ENCODE data around the gene KCNJ9. TPM values are rescaled to one million over a fixed set of nuclear protein-coding genes. Genes with fewer than 3 reads are reported as not detected.

KCNJ9 gene
- total RNA-seq, 2 donors from 2014 or later, result 0.08 TPM; not detected in 1

GRCh38 chr1:160086456-160086892 is 5.1 kb downstream of the KCNJ9 start:
- Histone ChIP-seq H3K27me3 (no peaks in the 10 kb centered on the region), H3K36me3 (peaks cover 5% of the 10 kb centered on the region), H3K27ac (peak overlapping the region; percentile 51 to 56), H3K9me3 (no peaks in the 10 kb centered on the region), H3K4me1 (peaks cover 0 to 11% of the 10 kb centered on the region in 2 donors), H3K4me3 (no peak overlapping the region)
- no peak for DNase-seq (ENCODE audit: low spot score)
- TF ChIP-seq, protein P1, sequence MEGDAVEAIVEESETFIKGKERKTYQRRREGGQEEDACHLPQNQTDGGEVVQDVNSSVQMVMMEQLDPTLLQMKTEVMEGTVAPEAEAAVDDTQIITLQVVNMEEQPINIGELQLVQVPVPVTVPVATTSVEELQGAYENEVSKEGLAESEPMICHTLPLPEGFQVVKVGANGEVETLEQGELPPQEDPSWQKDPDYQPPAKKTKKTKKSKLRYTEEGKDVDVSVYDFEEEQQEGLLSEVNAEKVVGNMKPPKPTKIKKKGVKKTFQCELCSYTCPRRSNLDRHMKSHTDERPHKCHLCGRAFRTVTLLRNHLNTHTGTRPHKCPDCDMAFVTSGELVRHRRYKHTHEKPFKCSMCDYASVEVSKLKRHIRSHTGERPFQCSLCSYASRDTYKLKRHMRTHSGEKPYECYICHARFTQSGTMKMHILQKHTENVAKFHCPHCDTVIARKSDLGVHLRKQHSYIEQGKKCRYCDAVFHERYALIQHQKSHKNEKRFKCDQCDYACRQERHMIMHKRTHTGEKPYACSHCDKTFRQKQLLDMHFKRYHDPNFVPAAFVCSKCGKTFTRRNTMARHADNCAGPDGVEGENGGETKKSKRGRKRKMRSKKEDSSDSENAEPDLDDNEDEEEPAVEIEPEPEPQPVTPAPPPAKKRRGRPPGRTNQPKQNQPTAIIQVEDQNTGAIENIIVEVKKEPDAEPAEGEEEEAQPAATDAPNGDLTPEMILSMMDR (IDR thresholded peaks at IDR 0.05), result no peak

- H3K4me1 ChIP-seq, result peaks cover 0 to 11% of the 10 kb centered on the region in 2 donors
- no peaks in the 10 kb centered on the region for H3K9me3 ChIP-seq
- peaks cover 9% of the 10 kb centered on the region for H3K36me3 ChIP-seq
- TF ChIP-seq, protein P1 (IDR thresholded peaks at IDR 0.05), result no peak
- H3K4me3 ChIP-seq, result no peak overlapping the region
- peak overlapping the region in 1 of 2 donors; percentile 56 for H3K27ac ChIP-seq
- no peaks in the 10 kb centered on the region for H3K27me3 ChIP-seq
- no peak for DNase-seq (ENCODE audit: low spot score)
Measured at GRCh38 chr1:160087118-160087662, 5.9 kb downstream of the KCNJ9 start.

- DNase-seq (ENCODE audit: low spot score), result no peak
- Histone ChIP-seq H3K27ac (no peak overlapping the region), H3K36me3 (peaks cover 18% of the 10 kb centered on the region), H3K9me3 (no peaks in the 10 kb centered on the region), H3K27me3 (no peaks in the 10 kb centered on the region), H3K4me1 (no peaks in the 10 kb centered on the region), H3K4me3 (no peak overlapping the region)
- TF ChIP-seq, protein P1 (IDR thresholded peaks at IDR 0.05), result no peak
Measured at GRCh38 chr1:160089883-160090282, 8.5 kb downstream of the KCNJ9 start.

DNA sequence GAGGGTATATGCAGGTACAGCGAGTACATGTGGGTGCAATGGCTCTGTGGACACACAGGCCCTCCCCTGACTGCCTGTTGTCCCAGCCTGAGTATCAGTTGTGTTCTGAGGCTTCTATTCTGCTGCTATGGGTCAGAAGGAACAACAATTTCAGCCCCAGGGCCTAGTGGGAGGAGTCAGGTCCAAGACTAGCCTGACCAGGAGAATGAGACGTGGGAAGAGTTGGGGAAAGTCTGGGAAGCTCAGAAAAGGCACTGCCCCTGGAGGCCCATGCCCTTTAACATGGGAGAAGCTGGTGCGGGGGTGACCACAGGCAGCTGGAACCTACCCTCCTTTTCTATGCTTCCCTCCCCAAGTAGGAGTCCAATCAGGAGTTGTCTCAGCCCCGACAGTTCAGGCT is 9.4 kb downstream of the KCNJ9 start:
- no peak overlapping the region for H3K4me3 ChIP-seq
- H3K36me3 ChIP-seq, result peaks cover 18% of the 10 kb centered on the region
- H3K4me1 ChIP-seq, result peaks cover 0 to 3% of the 10 kb centered on the region in 2 donors
- no peak overlapping the region for H3K27ac ChIP-seq
- TF ChIP-seq, protein P1 (IDR thresholded peaks at IDR 0.05), result no peak
- no peaks in the 10 kb centered on the region for H3K9me3 ChIP-seq
- H3K27me3 ChIP-seq, result no peaks in the 10 kb centered on the region
- DNase-seq (ENCODE audit: low spot score), result no peak

- no peak for DNase-seq (ENCODE audit: low spot score)
- no peak overlapping the region for H3K27ac ChIP-seq
- TF ChIP-seq, protein P1 (IDR thresholded peaks at IDR 0.05), result no peak
- peaks cover 18% of the 10 kb centered on the region for H3K36me3 ChIP-seq
- H3K4me3 ChIP-seq, result no peak overlapping the region
- H3K4me1 ChIP-seq, result peaks cover 0 to 13% of the 10 kb centered on the region in 2 donors
- H3K9me3 ChIP-seq, result no peaks in the 10 kb centered on the region
- H3K27me3 ChIP-seq, result no peaks in the 10 kb centered on the region
Measured at GRCh38 chr1:160091666-160092223, 10.4 kb downstream of the KCNJ9 start.
